SJSA1 (cell line): Measurements from ENCODE around the gene MROH2A. TPM values are rescaled to one million over a fixed set of nuclear protein-coding genes. Genes with fewer than 3 reads are reported as not detected.

Experiments
- DNase-seq, 2 experiments: peaks; one replicate each; pipeline ENCODE4 v3.0.0-alpha.2; 2015 to 2020; ENCODE audit warnings: low spot score in 2 of 2, low read depth in 1 of 2
- H3K27ac ChIP-seq: fragments of 250-450 bp; sonication (Bioruptor Pico); 2 replicates; pipeline ENCODE4 v1.5.1; 2020; ENCODE audit warnings: mild to moderate bottlenecking, moderate library complexity
- H3K27me3 ChIP-seq: fragments of 250-450 bp; sonication (Bioruptor Pico); replicated peaks from 2 replicates; pipeline ENCODE4 v1.5.1; 2020; ENCODE audit warnings: mild to moderate bottlenecking, moderate library complexity
- H3K36me3 ChIP-seq: fragments of 250-450 bp; sonication (Bioruptor Pico); 2 replicates; pipeline ENCODE4 v1.5.1; 2020; ENCODE audit warnings: mild to moderate bottlenecking
- H3K4me1 ChIP-seq: fragments of 250-450 bp; sonication (Bioruptor Pico); replicated peaks from 2 replicates; pipeline ENCODE4 v1.6.1; 2021; ENCODE audit warnings: mild to moderate bottlenecking
- H3K4me3 ChIP-seq: fragments of 250-450 bp; sonication (Bioruptor Pico); 2 replicates; pipeline ENCODE4 v1.5.1; 2020; ENCODE audit warnings: mild to moderate bottlenecking
- H3K9me3 ChIP-seq: fragments of 250-450 bp; sonication (Bioruptor Pico); replicated peaks from 2 replicates; pipeline ENCODE4 v1.5.1; 2020; ENCODE audit warnings: mild to moderate bottlenecking
- total RNA-seq: library from RNA; depleted of rRNA; stranded (reverse); fragments of >200 nt; shearing (Covaris generic); gene quantifications from 2 replicates; pipeline ENCODE4 v1.2.3, GENCODE V29; 2014

Gene MROH2A
- total RNA-seq, 1 experiment from 2014 or later, result not detected

DNA sequence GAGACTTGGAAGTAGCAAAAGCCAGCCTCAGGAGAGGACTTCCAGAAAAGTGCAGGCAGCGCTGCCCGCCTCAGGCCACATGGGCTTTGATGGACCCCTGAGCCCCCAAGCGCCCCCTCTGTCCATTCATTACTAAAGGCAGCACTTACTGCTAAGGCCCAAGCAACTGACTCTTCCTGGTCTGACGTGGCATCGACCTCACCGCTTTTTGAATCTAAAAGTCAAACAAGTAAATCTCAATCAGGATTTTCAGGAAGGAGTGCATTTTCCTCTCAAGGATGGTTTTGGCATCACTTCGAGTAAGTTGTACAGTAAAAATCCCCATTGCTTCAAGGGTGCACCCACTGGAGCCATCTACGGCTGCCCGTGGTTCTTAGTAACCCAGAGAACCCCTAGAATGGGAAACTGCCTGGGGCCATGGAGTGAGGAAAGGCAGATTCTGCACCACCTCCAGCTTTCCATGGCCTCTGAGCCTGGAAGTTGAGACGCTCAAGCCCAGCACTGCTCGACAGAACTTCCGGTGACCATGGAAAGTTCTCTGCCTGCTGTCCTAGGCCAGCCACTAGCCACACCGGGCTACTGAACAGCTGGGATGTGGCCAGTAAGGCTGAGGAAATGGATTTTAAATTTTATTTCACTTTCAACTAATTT, 69.2 kb downstream of the MROH2A start:
- no peaks in the 10 kb centered on the region for H3K9me3 ChIP-seq
- H3K27me3 ChIP-seq, result no peaks in the 10 kb centered on the region
- H3K4me3 ChIP-seq, result no peak overlapping the region
- no peak for DNase-seq
- no peak overlapping the region for H3K27ac ChIP-seq
- peaks cover 100% of the 10 kb centered on the region for H3K36me3 ChIP-seq
- peaks cover 15% of the 10 kb centered on the region for H3K4me1 ChIP-seq

- DNase-seq, result no peak
- Histone ChIP-seq H3K27me3 (no peaks in the 10 kb centered on the region), H3K9me3 (no peaks in the 10 kb centered on the region), H3K4me1 (peaks cover 23% of the 10 kb centered on the region), H3K27ac (no peak overlapping the region), H3K4me3 (no peak overlapping the region), H3K36me3 (peaks cover 100% of the 10 kb centered on the region)
These were observed 70.1 kb downstream of the MROH2A start for GRCh38 chr2:233848276-233848675.

GRCh38 chr2:233849607-233850271, 71.6 kb downstream of the MROH2A start:
- Histone ChIP-seq H3K9me3 (no peaks in the 10 kb centered on the region), H3K27ac (no peak overlapping the region), H3K4me3 (no peak overlapping the region), H3K4me1 (peaks cover 24% of the 10 kb centered on the region), H3K27me3 (no peaks in the 10 kb centered on the region), H3K36me3 (peaks cover 96% of the 10 kb centered on the region)
- no peak for DNase-seq

GRCh38 chr2:233850745-233851144, 72.6 kb downstream of the MROH2A start:
- H3K27ac ChIP-seq, result no peak overlapping the region
- peaks cover 32% of the 10 kb centered on the region for H3K4me1 ChIP-seq
- H3K27me3 ChIP-seq, result no peaks in the 10 kb centered on the region
- H3K4me3 ChIP-seq, result no peak overlapping the region
- peaks cover 86% of the 10 kb centered on the region for H3K36me3 ChIP-seq
- H3K9me3 ChIP-seq, result no peaks in the 10 kb centered on the region; the same call in 1 of the 2 replicates
- DNase-seq, result no peak

DNA sequence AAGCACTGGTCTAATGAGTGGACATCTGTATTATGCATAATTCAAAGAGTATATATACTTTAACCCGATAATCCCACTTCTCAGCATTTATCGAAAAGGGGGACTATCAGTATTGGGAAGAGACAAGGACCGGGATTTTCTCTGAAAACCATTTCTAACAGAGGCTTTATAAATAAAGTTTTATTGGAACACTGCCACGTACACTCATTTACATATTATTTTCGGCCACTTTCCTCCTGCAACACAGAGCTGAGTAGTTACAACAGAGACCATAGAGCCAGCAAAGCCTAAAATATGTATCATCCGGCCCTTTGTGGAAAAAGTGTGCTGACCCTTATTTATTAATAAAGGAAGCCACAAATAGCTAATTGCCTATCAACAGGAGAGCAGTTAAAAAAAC, 73.0 kb downstream of the MROH2A start:
- no peak overlapping the region for H3K27ac ChIP-seq
- no peak overlapping the region for H3K4me3 ChIP-seq
- DNase-seq, result no peak
- H3K4me1 ChIP-seq, result peaks cover 32% of the 10 kb centered on the region
- peaks cover 82% of the 10 kb centered on the region for H3K36me3 ChIP-seq
- no peaks in the 10 kb centered on the region for H3K27me3 ChIP-seq
- H3K9me3 ChIP-seq, result no peaks in the 10 kb centered on the region; the same call in 1 of the 2 replicates

GRCh38 chr2:233852056-233852455, 73.9 kb downstream of the MROH2A start:
- Histone ChIP-seq H3K27ac (no peak overlapping the region), H3K4me1 (peaks cover 32% of the 10 kb centered on the region), H3K27me3 (no peaks in the 10 kb centered on the region), H3K36me3 (peaks cover 73% of the 10 kb centered on the region), H3K9me3 (no peaks in the 10 kb centered on the region; the same call in 1 of the 2 replicates), H3K4me3 (peak overlapping the region; percentile 84)
- no peak for DNase-seq

DNA sequence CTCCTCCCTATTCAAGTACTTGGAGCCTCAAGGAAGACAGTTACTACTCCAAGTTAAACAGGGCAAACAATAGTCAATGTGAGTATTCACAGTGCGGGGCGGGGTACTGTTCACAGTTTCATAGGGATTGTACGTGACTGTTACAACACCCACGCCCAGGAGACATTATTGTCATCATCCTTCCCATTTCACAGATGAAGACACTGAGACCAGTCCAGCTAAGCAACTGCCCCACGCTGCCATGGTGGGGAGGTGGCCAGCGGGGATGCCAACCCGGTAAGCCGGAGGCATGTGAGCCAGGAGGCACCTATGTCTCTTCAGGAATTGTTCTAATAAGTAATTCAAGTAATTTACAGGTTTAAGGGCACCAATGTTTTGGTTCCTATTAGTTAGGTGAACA, 75.2 kb downstream of the MROH2A start:
- Histone ChIP-seq H3K27me3 (no peaks in the 10 kb centered on the region), H3K4me3 (peak overlapping the region; percentile 84), H3K36me3 (peaks cover 60% of the 10 kb centered on the region), H3K4me1 (peaks cover 32% of the 10 kb centered on the region), H3K27ac (peak overlapping the region; percentile 92), H3K9me3 (no peaks in the 10 kb centered on the region; the same call in 1 of the 2 replicates)
- DNase-seq, result peak in 1 of 2 experiments; percentile 27

- Histone ChIP-seq H3K27me3 (no peaks in the 10 kb centered on the region), H3K4me1 (peaks cover 32% of the 10 kb centered on the region), H3K36me3 (peaks cover 55% of the 10 kb centered on the region), H3K9me3 (no peaks in the 10 kb centered on the region; the same call in 1 of the 2 replicates), H3K27ac (peak overlapping the region; percentile 92), H3K4me3 (peak overlapping the region; percentile 84)
- no peak for DNase-seq
These were observed 75.7 kb downstream of the MROH2A start for GRCh38 chr2:233853883-233854240.

DNA sequence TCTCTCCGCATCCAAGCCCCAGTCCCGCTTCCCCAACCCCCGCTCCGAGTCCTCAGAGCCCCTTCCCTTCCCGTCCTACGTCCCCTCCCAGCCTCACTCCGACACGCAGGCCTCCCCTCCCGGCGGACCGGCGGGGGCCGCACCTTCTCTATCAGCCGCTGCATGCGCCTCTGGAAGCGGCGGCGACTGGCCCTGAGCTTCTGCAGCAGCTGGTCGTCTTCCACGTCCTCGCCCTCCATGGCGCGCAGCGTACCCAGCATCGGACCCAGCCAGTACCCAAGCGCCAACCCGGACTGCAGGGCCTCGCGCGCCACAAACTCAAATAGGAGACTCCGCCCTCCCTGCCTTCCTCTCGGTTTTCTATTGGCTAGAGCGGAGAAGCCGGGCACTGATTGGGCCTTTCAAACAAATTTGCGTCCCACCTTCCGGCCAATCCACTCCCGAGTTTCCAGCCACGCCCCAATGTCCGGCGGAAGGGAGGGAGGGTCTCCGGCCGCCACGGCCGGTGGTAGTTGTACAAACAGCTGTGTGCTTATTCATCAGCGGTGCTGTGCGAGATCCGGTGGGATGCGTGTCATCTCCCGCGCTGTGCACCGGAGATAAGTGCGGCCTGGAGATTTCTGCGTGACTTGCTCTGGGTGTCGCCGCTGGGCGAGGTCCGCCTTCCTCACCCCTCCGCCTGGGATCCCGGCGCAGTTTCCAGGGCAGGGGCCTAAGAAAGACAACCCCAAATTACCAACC, 76.3 kb downstream of the MROH2A start, which contains the start of gene HJURP:
Gene HJURP, minus strand, starts transcription at position 295 of the 741 bp plus-strand sequence. Its CDS starts 35 bp downstream, at position 260.
- Histone ChIP-seq H3K4me1 (peaks cover 32% of the 10 kb centered on the region), H3K4me3 (peak within 1 kb of the TSS; percentile 84), H3K36me3 (peaks cover 49% of the 10 kb centered on the region), H3K27ac (peak within 1 kb of the TSS; percentile 92), H3K9me3 (no peaks in the 10 kb centered on the region; the same call in 1 of the 2 replicates), H3K27me3 (no peaks in the 10 kb centered on the region)
- DNase-seq, result peak; percentile 97 to 98

DNA sequence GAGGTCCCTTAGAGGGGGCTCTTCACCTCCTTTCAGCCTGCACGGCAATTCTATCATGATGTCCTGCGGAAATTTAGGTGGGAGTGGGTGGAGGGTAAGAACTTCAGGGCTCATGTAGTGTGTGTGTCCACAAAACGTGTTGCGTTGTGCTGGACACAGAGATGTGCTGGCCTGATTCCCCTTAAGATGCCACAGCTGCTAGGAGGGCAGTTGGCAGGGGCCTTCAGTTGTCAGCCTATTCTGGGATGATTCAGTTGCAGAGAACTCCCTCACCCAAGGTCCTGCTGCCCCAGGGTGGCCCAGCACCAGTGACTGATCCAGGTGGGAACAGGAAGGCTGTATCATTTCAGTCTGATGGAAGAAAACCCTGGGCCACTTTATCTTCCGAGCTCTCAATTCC, 77.2 kb downstream of the MROH2A start:
- Histone ChIP-seq H3K27me3 (no peaks in the 10 kb centered on the region), H3K4me3 (peak overlapping the region; percentile 84; the same call in 1 of the 2 replicates), H3K9me3 (no peaks in the 10 kb centered on the region; the same call in 1 of the 2 replicates), H3K4me1 (peaks cover 32% of the 10 kb centered on the region), H3K36me3 (peaks cover 40% of the 10 kb centered on the region), H3K27ac (peak overlapping the region; percentile 92)
- DNase-seq, result no peak

DNA sequence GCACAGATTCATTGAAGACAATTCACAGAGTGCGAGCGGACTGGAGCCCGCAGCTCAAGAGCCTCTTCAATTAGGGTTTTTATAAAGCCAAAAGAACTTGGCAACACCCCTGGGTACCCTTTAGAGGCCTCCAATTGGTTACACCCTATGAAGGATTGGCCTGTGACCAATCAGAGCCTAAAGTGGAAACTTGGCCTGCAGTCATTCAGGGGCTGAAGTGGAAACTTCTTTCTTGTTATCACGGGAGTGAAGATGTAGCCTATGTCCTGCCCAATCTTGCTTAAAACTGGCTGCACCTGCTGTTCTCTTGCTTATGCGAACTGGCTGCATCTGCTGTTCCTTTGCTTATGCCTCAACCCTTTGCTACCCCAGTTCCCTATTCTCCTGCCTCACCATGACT, 78.1 kb downstream of the MROH2A start:
- peaks cover 26% of the 10 kb centered on the region for H3K4me1 ChIP-seq
- no peaks in the 10 kb centered on the region; the same call in 1 of the 2 replicates for H3K9me3 ChIP-seq
- H3K27ac ChIP-seq, result no peak overlapping the region; the same call in 1 of the 2 replicates
- H3K27me3 ChIP-seq, result no peaks in the 10 kb centered on the region
- H3K36me3 ChIP-seq, result peaks cover 31% of the 10 kb centered on the region
- H3K4me3 ChIP-seq, result no peak overlapping the region
- DNase-seq, result no peak

- no peaks in the 10 kb centered on the region; the same call in 1 of the 2 replicates for H3K9me3 ChIP-seq
- no peak overlapping the region for H3K4me3 ChIP-seq
- H3K27me3 ChIP-seq, result no peaks in the 10 kb centered on the region
- peaks cover 15% of the 10 kb centered on the region for H3K4me1 ChIP-seq
- DNase-seq, result no peak
- no peak overlapping the region for H3K27ac ChIP-seq
- peaks cover 17% of the 10 kb centered on the region for H3K36me3 ChIP-seq
These were observed 79.5 kb downstream of the MROH2A start for GRCh38 chr2:233857511-233858141.

- Histone ChIP-seq H3K4me3 (no peak overlapping the region), H3K27me3 (no peaks in the 10 kb centered on the region), H3K27ac (no peak overlapping the region), H3K9me3 (no peaks in the 10 kb centered on the region; the same call in 1 of the 2 replicates), H3K4me1 (peaks cover 9% of the 10 kb centered on the region), H3K36me3 (peaks cover 10% of the 10 kb centered on the region)
- no peak for DNase-seq
These were observed 80.2 kb downstream of the MROH2A start for GRCh38 chr2:233858331-233858730.
